Measurements from ENCODE around the gene COPG2.

Gene COPG2

DNA sequence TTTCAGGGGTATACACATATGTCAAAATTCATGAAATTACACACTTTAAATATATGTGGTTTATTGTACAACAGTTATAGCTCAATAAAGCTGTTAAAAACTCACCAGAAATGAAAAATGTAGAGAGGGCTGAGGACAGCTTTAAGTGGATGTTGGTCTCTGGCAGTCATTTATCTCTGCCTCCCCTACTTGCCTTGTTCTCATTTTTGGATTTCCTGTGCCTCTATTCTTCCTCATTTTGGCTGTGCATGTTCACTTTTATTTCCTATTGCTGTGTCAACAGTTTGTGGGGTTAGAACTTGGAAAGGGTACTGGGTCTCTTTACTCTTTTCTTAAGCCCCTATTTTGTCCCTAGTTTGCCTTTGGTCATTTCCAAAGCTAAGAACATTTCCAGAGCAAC is 195.3 kb downstream of the COPG2 start:
- Histone ChIP-seq H3K36me3 (ENCODE audit: insufficient read depth) (no peaks in the 10 kb centered on the region), H3K27me3 (ENCODE audit: insufficient read depth, low read depth) (no peaks in the 10 kb centered on the region), H3K27ac (no peak overlapping the region), H3K9ac (no peak overlapping the region), H4K20me1 (ENCODE audit: insufficient read depth) (no peaks in the 10 kb centered on the region), H3K4me1 (ENCODE audit: low read depth, poor library complexity, severe bottlenecking) (peaks cover 18% of the 10 kb centered on the region), H3K79me2 (ENCODE audit: insufficient read depth, low read depth) (no peaks in the 10 kb centered on the region), H3K4me3 (IDR thresholded peaks at IDR 0.05; ENCODE audit: insufficient read depth, low read depth, low read length) (no peak overlapping the region), H3K4me2 (no peak overlapping the region), H2AFZ (ENCODE audit: low read depth) (no peak overlapping the region)
- TF ChIP-seq, protein P1, sequence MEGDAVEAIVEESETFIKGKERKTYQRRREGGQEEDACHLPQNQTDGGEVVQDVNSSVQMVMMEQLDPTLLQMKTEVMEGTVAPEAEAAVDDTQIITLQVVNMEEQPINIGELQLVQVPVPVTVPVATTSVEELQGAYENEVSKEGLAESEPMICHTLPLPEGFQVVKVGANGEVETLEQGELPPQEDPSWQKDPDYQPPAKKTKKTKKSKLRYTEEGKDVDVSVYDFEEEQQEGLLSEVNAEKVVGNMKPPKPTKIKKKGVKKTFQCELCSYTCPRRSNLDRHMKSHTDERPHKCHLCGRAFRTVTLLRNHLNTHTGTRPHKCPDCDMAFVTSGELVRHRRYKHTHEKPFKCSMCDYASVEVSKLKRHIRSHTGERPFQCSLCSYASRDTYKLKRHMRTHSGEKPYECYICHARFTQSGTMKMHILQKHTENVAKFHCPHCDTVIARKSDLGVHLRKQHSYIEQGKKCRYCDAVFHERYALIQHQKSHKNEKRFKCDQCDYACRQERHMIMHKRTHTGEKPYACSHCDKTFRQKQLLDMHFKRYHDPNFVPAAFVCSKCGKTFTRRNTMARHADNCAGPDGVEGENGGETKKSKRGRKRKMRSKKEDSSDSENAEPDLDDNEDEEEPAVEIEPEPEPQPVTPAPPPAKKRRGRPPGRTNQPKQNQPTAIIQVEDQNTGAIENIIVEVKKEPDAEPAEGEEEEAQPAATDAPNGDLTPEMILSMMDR (conservative IDR thresholded peaks at IDR 0.05; ENCODE audit: low read depth, low read length) = no peak

DNA sequence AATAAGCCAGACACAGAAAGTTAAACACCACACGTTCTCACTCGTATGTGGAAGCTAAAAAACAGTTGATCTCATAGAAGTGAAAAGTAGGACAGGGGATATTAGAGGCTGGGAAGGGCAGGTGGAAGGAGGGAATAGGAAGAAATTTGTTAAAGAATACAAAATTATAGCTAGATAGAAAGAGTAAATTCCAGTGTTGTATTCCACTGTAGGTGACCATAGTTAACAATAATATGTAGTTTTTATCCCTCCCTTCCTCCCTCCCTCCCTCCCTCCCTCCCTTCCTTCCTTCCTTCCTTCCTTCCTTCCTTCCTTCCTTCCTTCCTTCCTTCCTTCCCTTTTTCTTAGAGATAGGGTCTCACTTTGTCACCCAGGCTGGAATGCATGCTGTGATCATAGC is 196.6 kb downstream of the COPG2 start:
- Histone ChIP-seq H2AFZ (ENCODE audit: low read depth) (no peak overlapping the region), H4K20me1 (ENCODE audit: insufficient read depth) (no peaks in the 10 kb centered on the region), H3K4me1 (ENCODE audit: low read depth, poor library complexity, severe bottlenecking) (peaks cover 13% of the 10 kb centered on the region), H3K27ac (no peak overlapping the region), H3K36me3 (ENCODE audit: insufficient read depth) (no peaks in the 10 kb centered on the region), H3K4me2 (no peak overlapping the region), H3K4me3 (IDR thresholded peaks at IDR 0.05; ENCODE audit: insufficient read depth, low read depth, low read length) (no peak overlapping the region), H3K27me3 (ENCODE audit: insufficient read depth, low read depth) (no peaks in the 10 kb centered on the region), H3K79me2 (ENCODE audit: insufficient read depth, low read depth) (no peaks in the 10 kb centered on the region), H3K9ac (no peak overlapping the region)
- TF ChIP-seq, protein P1 (conservative IDR thresholded peaks at IDR 0.05; ENCODE audit: low read depth, low read length) = no peak

DNA sequence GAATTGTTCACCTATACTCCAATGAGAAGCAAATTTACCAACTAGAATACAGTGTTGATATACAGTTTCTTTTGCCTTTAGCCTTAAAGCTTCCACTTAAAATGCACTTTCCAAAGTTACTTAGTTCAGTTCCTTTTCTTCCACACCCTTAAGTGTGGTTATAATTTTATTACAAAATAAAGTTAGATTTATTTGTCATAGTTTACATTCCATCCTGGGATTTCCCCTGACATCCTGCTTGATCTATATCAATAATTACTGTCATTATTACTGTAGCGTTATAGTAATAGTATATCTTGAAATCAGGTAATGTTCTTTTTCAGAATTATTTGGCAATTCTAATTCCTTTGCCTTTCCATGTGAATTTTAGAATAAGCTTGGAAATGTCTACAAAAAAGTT is 199.9 kb downstream of the COPG2 start:
- H3K4me2 ChIP-seq = no peak overlapping the region
- H3K36me3 ChIP-seq (ENCODE audit: insufficient read depth) = no peaks in the 10 kb centered on the region
- no peak overlapping the region for H2AFZ ChIP-seq (ENCODE audit: low read depth)
- no peaks in the 10 kb centered on the region for H3K4me1 ChIP-seq (ENCODE audit: low read depth, poor library complexity, severe bottlenecking)
- H3K27ac ChIP-seq = no peak overlapping the region
- TF ChIP-seq, protein P1 (conservative IDR thresholded peaks at IDR 0.05; ENCODE audit: low read depth, low read length) = no peak
- no peaks in the 10 kb centered on the region for H4K20me1 ChIP-seq (ENCODE audit: insufficient read depth)
- no peaks in the 10 kb centered on the region for H3K27me3 ChIP-seq (ENCODE audit: insufficient read depth, low read depth)
- no peak overlapping the region for H3K4me3 ChIP-seq (IDR thresholded peaks at IDR 0.05; ENCODE audit: insufficient read depth, low read depth, low read length)
- no peaks in the 10 kb centered on the region for H3K79me2 ChIP-seq (ENCODE audit: insufficient read depth, low read depth)
- H3K9ac ChIP-seq = no peak overlapping the region

DNA sequence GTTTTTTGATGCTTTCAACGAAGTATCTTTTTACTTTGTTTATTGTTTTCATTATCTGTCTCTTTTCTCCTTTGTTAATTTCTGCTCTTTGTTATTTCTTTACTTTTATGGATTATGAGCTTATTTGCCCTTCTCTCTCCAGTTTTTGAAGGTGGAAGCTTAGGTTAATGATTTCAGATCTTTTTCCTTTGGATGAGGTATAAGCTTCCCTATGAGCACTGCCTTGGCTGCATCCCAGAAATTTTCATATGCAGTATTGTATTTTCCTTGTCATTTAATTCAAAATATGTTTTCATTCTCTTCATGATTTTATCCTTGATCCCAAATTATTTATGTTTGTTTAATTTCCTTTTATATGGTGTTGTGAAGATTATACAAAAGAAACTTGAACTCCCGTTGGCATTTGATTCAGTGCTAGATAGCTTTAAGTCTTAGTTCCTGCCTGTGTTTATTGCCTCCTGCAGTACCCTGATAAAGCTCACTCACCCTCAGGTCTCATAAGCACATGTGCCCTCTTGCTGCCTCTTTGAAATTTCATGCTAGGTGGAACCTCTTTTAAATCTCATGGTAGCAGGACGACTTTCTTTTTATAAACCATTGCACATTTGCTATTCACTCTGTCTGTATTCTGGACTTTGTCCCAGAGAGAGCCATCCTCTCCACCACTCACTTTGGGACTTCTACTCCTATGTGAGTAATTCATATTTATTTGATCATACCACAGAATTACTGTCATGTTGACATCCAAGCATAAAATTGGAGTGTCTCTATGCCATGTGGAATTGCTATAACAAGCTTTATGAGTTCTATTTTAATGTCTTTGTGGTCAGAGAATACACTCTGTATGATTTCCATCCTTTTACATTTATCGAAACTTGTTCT is 204.8 kb downstream of the COPG2 start:
- Histone ChIP-seq H2AFZ (ENCODE audit: low read depth) (no peak overlapping the region), H3K4me3 (IDR thresholded peaks at IDR 0.05; ENCODE audit: insufficient read depth, low read depth, low read length) (no peak overlapping the region), H3K27ac (no peak overlapping the region), H3K4me2 (no peak overlapping the region), H3K79me2 (ENCODE audit: insufficient read depth, low read depth) (no peaks in the 10 kb centered on the region), H3K27me3 (ENCODE audit: insufficient read depth, low read depth) (no peaks in the 10 kb centered on the region), H4K20me1 (ENCODE audit: insufficient read depth) (no peaks in the 10 kb centered on the region), H3K4me1 (ENCODE audit: low read depth, poor library complexity, severe bottlenecking) (peaks cover 1% of the 10 kb centered on the region), H3K9ac (no peak overlapping the region), H3K36me3 (ENCODE audit: insufficient read depth) (no peaks in the 10 kb centered on the region)
- TF ChIP-seq, protein P1 (conservative IDR thresholded peaks at IDR 0.05; ENCODE audit: low read depth, low read length) = no peak

Data from KMS-11 (cell line).